ENCODE data around the gene MYH7.
"Not testable (repeated sequence)": the region's sequence is repeated elsewhere in the genome, so short reads cannot be mapped to it uniquely, and the experiment has no call there.

MYH7 gene

DNA sequence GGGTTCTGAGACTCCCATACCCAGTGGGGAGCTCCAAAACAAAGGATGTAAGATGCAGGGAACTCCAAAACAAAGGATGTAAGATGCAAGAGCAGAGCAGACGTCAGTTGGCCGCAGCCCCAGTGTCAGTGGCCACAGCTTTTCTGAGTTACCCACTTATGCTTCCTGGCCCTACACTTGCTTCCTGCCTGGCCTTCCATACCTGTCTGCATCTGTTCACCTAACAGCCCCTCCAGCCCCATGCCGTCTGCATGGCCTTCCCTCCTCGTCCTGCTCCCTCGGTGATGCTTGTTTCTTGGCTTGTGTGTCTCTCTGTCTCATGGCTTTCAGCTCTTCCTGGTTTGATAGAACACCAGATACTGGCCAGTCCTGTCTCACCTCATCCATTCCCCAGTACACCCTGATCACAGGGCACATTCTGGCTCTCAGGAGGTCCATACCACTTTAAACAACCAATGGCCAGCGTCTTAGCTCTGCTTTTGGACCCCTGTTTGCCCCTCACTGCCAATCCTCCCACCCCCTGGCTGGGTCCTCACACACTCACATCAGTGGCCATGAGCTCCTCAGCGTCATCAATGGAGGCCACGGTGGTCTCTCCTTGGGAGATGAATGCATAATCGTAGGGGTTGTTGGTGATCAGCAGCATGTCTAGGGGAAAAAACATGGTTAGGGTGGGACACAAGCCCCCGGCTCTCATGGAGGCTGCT lies 5.3 kb downstream of the MYH7 start:
- DNase-seq = no peak

DNA sequence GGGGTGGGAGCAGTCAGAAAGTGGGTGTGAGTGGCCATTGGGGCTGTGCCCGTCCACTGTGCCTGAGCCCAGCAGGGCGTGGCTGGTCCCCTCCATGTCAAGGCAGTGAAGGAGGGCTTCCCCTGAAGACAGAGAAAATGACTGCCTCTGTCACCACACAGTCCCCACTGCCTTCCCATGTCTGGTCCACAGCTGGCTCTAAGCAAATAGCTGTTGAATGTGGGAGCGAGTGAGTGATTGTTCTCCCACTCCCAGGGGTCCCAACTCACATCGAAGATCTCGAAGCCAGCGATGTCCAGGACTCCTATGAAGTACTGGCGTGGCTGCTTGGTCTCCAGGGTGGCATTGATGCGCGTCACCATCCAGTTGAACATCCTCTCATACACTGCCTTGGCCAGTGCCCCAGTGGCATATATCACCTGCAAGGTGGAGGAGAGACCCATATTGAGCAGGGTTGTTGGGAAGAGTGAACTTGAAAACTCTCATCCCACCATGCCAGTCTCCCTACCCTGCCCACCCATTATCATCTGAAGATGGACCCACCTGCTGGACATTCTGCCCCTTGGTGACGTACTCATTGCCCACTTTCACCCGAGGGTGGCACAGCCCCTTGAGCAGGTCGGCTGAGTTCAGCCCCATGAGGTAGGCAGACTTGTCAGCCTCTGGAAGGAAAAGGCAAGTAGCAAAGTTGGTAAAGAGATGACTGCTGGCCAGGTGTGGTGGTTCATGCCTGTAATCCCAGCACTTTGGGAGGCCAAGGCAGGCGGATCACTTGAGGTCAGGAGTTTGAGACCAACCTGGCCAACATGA lies 6.6 kb downstream of the MYH7 start:
- DNase-seq = no peak

DNA sequence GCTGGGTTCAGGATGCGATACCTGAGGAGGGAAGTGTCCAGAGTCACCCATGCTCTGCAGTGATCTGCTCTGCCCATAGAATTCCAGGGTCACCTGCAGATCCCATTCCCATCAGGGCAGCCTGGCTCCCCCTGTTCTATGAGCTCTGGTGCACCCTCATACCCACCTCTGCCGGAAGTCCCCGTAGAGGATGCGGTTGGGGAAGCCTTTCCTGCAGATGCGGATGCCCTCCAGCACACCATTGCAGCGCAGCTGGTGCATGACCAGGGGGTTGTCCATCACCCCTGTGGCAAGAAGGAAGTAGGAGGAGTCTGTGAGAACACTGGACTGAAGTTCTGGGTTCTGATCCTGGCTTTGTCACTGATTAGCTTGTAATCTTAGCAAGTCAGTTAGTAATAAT lies 9.7 kb downstream of the MYH7 start:
- DNase-seq = not testable (repeated sequence)

DNA sequence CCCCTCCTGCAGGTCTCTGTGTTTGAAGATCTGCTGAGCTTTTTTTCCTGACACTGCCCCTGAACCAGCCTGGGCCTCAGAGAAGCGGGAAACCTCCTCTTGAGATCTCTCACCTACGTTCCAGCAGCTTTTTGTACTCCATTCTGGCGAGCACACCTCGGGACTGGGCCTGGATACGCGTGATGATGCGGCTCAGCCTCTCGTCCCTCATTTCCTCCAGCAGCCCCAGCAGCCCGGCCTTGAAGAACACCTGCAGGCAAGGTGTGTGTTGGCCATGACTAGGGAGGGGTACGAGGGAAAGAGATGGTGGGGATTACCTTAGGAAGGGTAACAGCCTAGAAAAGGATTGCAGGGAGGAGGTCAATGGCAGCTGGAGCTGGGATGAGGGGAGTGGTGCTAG lies 10.3 kb downstream of the MYH7 start:
- DNase-seq = no peak

DNA sequence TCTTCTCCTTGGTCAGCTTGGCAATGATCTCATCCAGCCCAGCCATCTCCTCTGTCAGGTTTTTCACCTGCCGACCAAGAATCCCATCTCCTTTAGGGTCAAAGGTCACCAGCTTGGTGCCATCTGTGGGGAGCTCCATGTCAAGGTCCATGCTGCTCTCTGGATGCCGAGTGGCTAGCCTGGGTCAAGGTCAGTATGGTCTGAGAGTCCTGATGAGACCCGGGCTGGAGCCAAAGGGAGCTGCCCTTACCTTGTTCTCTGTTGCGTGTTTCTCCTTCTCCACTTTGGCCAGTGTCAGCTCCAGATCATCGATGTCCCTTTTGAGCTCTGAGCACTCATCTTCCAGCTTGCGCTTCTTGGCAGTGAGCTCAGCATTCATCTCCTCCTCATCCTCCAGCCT lies 11.8 kb downstream of the MYH7 start:
- DNase-seq = no peak

DNA sequence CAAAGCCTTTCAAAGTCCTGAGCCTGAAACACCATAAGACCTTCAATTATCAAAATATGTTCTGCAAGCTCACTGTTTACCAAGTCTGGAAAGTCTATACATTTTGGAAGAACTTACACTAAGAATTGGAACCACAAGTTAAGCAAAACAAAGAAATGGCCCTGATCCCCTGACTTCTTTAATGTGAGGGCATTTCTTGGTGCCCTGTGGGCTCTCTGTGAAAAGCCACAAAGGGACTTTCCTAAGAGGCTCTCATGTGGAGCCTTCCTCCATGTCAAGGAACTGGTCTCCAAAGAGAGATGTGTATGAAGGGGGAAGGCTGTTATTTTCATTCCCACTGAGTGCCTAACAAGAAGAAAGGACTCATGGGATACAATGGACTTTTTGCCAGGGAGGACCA lies 13.9 kb downstream of the MYH7 start:
- DNase-seq = no peak

DNA sequence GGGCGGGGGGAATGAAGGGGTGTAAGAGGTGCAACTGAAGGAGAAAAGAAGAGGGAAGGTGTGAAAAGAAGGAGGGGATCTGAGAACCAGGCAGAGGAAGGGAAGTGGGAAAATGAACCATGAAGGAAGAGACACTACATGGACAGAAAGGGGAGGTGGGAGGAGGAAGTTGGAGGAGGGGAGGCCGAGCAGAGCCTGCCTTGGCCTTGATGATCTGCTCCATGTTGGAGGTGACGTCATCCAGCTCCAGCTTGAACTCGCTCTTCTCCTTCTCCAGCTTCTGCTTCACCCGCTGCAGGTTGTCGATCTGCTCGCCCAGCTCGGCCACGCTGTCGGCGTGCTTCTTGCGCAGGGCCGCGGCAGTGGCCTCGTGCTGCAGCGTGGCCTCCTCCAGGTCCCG lies 15.8 kb downstream of the MYH7 start:
- not testable (repeated sequence) for DNase-seq

DNA sequence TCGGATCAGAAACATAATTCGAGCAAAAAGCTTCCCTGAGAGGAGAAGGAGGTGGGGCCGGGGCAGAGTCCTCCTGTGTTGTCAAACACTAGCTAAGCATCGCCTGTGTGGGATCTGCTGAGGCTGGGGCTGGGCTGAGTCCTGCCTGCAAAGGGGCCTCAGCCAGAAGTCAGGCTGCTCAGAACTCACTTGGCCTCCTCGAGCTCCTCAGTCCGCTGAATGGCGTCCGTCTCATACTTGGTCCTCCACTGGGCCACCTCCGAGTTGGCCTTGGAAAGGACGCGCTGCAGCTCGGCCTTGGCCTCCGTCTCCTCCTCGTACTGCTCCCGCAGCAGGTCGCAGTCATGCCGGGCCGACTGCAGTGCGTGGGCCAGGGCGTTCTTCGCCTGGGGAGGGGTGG lies 17.4 kb downstream of the MYH7 start:
- no peak for DNase-seq

DNA sequence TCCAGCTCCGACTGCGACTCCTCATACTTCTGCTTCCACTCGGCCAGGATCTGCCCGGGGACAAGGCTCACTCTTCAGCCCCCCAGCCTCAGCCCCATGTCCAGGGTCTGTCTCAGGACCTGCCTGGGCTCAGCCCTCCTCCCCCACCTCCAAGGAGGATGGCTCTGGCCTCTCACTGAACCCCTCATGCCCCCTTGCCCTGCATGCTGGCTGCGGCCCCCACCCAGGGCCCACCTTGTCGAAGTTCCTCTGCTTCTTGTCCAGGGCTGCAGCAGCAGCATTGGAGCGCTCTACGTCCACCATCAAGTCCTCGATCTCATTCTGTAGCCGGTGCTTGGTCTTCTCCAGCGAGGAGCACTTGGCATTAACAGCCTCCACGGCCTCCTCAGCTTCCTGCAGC lies 18.2 kb downstream of the MYH7 start:
- not testable (repeated sequence) for DNase-seq

DNA sequence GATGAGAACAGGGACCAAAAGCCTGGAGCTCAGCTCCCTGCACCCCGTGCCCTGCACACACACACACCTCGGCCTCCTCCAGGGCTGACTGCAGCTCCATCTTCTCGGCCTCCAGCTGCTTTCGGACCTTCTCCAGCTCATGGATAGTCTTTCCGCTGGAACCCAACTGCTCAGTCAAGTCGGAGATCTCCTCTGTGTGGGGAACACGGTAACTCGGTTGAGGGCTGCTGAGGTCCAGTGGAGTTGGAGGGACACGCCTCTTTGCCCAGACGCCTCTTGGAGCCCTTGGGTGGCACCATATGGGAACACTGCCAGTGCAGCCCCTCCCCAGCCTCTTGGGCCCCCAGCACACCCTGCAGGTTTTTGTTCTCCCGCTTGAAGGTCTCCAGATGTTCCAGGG lies 18.7 kb downstream of the MYH7 start:
- no peak for DNase-seq

DNA sequence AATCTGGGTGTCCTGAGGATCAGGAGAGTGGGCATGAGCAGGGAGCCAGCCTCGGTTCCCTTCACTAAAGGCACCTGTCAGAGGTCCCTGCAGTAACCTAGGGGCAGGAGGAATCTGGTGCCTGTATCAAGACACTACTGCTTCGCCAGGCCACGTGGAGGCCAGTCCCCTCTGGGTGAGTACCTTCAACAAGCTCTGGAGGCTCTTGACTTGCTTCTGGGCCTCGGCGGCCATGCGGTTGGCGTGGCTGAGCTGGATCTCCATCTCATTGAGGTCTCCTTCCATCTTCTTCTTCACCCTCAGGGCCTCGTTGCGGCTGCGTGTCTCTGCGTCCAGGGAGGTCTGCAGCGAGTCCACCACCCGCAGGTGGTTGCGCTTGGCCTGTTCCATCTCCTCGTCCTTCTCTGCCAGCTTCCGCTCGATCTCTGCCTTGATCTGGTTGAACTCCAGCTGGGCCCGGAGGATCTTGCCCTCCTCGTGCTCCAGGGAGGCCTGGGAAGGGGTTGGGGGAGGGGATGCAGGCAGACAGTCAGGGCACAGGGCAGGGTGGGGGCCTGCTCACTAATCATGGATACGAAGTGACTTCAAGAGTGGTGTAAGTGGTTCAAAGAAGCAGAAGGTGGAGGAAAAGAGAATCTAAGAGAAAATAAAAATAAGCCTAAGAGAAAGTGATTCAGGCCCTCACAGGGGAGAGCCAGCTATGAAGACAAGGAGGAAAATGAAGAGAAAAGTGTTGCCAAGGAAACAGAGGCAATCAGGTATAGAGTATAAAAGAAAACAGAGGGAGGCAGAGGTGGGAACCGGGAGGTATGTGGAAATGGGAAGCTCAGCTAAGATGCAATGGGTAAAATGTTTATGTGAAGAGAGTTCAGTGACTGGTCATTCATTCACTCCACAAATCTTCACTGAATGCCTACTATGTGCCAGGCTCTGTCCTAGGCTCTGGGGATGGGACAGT lies 19.4 kb downstream of the MYH7 start:
- no peak for DNase-seq

DNA sequence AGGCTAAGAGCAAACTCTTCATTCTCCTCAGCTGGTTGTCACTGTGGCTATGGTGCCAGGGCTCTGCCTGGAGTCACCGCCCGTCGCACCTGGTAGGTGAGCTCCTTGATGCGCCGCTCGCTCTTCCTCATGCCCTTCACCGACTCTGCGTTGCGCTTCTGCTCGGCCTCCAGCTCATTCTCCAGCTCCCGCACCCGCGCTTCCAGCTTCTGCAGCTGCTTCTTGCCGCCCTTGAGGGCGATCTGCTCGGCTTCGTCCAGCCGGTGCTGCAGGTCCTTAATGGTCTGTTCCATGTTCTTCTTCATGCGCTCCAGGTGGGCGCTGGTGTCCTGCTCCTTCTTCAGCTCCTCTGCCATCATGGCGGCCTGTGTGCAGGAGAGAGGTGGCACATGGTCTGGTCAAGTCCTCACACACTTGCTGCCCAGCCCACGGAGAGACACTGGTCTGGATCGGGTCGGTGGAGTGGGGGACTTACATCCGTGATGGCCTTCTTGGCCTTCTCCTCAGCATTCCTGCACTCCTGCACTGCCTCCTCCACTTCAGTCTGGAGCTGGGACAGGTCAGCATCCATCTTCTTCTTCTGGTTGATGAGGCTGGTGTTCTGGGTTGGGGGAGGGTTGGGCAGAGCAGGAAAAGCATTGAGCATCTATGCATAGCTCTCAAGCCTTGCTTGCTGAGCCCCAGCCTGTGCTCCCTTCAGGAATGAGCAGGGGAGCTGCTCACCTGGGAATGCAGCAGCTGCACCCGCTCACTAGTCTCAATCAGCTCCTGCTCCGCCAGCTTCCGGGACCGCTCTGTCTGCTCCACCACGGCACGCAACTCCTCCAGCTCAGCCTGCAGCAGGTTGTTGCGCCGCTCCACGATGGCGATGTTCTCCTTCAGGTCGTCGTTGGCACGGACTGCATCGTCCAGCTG lies 20.3 kb downstream of the MYH7 start:
- no peak for DNase-seq

DNA sequence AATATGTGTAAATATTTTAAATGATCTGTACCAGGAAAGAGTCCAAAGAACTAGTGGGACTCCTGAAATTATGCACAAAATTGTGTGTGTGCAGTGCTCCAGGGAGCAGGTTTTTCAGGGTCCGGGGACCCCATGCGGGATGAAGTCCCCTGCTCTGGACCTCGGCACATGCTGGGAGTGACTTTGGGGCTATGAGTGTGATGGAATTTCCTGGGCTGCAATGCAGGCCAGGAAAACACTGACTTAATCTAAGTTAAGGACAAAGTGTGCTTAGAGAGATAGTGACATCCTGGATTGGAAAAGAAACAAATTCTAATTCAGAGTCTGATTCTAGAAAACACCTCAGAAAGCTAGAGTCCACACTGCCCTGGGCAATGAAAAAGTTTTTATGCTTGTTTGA lies 21.2 kb downstream of the MYH7 start:
- DNase-seq = no peak

DNA sequence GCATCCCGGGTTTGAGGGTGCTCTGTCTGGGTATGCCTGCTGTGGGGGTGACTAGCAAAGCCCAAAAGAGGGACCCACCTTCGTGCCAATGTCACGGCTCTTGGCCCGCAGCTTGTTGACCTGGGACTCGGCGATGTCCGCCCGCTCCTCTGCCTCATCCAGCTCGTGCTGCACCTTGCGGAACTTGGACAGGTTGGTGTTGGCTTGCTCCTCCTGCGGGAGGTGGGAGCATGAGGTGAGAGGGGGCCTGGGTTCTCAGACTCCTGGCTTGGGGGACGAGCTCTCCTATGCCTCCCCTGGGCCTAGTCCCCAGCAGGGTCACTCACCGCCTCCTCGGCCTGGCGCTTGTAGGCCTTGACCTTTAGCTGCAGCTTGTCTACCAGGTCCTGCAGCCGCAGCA lies 21.8 kb downstream of the MYH7 start:
- no peak for DNase-seq

DNA sequence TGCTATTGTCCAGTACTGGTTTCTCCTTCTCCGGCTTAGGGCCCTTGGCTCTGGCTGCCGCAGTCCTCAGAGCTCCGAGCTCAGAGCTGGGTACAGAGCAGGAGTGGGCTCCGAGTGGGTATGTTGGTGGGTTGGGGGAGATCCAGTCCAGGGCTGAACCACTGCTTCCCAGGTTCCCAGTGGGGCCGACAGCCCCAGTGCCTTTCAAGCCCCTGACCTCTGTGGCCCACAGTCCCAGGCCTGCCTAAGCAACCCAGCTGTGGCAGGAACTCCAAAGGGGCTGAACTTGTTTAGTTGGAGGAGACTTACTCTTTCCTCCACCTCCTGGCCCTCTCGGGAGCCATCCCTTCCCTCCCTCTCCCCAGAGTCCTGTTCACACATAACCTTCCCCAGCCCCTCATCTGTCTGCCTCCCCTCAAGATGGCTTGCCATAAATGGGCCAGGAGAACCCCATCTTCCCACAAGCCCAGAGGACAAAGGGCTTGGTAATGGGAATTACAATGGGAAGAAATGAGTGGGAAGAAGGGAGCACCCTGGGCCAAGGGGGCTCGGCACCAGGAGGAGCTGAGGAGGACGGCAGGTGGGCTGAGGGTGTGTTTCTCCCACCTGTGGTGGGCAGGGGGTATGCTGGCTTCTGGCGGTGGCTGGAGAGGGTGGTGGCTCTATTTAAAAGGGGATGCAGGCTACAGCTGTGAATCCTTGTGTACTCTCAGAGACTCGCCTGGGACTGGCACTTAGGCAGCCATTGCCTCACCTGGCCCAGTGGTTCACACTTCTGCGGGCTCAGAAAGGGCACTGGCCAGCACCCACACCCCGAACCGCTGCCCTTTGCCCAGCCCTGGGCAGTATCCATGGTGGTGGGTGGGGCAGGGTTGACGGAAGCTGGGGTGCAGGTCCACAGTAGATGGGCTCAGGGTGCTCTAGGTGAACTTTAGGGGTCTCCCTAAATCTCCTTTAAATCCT lies 23.6 kb downstream of the MYH7 start:
- no peak for DNase-seq

DNA sequence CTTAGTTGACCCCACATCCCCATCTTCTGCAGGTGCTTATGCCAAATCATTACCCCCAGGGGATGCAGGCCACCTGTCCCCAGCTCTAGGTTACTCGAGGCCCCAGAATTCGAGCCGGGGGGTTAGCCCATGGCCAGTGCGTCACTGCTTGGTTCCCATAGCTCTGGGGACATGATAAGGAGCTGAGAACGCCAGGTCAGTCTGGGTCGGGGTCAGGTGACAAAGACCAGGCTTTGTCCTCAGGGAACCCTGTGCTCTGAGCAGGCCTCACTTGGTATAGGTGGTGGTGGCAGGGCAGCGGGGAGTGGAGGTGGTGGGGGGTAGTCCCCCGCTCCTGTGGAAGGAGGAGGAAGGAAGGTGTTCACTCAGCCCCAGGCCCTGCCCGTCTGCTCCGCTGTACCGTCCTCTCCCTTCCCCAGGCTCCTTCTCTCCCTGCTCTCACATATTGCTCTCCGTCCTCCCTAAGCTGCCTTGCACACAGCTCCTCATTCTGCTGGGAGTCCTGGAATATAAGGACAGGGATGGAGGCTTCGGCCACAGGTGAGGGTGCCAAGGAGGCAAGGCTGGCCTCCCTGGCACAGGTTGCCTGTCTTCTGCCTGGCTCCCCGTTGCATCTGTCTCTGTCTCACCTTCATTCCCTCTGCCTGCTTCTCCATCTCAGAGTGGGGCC lies 25.4 kb downstream of the MYH7 start:
- no peak for DNase-seq

DNA sequence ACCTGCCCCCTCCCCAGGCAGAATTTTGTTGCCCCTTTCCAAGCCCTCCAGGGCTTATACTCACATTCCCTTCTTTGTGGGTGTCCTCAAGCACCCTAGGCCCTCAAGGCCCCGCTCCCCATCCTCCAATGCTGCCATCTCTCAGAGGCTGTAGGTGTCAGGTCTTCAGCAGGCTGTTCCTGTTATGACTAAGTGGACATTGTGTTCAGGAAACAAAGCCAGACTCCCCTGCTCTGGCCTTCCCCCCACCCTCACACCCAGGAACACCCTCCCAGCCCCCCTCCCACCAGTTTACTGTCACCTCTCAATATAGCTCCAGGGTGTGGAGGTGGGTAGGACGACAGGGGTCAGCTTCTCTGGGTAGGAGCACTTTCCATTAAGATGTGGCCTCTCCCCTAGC lies 26.0 kb downstream of the MYH7 start:
- no peak for DNase-seq

DNA sequence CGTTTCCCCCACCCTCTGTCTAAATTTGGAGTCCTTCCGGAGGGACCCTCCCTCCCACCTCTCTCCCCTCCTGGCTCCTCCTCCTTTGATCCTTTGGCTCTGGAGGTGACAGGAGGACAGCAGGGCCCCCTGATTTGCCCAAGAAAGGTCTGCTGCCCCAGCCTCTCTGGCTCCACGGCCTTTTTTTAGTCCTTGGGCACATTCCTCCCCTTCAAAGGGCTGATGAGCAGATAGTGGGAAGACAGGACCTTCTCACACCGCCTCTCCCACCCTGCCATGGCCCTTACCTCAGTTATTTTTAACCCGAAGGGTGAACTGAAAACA lies 27.2 kb downstream of the MYH7 start:
- DNase-seq = no peak

DNA sequence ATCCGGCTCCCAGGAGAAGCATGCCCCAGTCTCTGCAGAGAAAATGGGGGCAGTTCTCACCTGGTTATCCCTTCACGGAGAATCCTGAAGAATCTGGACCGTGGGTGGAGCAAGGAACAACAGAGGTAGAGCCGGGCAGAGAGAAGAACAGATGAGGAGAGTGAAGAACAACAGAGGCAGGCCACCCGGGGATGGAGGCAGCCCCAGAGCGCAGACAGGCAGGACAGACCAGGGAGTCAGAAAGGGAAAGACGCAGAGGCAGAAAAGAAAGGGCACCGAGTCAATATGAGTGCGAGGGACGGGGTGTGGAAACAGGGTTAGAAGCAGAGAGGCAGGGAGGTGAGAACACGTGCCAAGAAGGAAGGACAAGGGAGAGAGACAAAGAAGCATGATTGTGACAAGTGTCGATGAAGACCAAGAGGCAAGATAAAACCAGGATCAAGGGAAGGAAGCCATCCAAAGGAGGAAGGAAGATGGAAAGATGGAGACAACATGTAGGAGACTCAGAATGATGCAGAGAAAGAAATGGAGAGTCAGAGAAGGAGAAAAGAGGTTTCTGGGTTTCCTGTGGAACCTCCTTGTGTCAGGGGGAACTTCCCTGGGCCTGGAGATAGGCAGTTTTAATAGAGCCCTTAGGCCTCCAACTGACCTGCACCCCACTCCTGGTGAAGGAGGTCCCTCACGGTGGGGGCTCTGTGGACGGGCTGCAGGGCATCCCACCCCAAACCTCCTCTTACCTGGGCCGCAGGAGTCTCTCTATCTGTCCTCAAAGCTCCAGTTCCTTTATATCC lies 27.7 kb downstream of the MYH7 start, which contains the start of gene MYH6:
MYH6 (minus strand) TSS at position 758 of the 791 bp plus-strand sequence. CDS start 1,050 bp downstream, outside the sequence.
- no peak for DNase-seq
